Duodenal mucosa (tissue), 2 donors: ENCODE measurements around the gene PAFAH1B1.

Experiments
- H3K27ac ChIP-seq: one replicate; pipeline ENCODE4 v1.7.0; 2013; ENCODE audit warnings: low read depth, low read length
- H3K27me3 ChIP-seq, 2 donors: one replicate each; pipeline ENCODE4 v1.7.0; 2013; ENCODE audit warnings: low read length in 2 of 2, control low read depth in 1 of 2; ENCODE audit not compliant: insufficient read depth in 2 of 2, control insufficient read depth in 1 of 2
- H3K36me3 ChIP-seq, 2 donors: one replicate each; pipeline ENCODE4 v1.7.0; 2013; ENCODE audit warnings: low read length in 2 of 2, control low read depth in 1 of 2; ENCODE audit not compliant: insufficient read depth in 2 of 2, control insufficient read depth in 1 of 2
- H3K4me1 ChIP-seq, 2 donors: one replicate each; pipeline ENCODE4 v1.7.0; 2013; ENCODE audit warnings: low read length in 2 of 2, control low read depth in 1 of 2; ENCODE audit not compliant: insufficient read depth in 2 of 2, control insufficient read depth in 1 of 2
- H3K4me3 ChIP-seq, 2 donors: one replicate each; pipeline ENCODE4 v1.7.0; 2013; ENCODE audit warnings: low read length in 2 of 2, low read depth in 1 of 2
- H3K9ac ChIP-seq, 2 donors: one replicate each; pipeline ENCODE4 v1.7.0; 2013; ENCODE audit warnings: low read length in 2 of 2, low read depth in 1 of 2
- H3K9me3 ChIP-seq, 2 donors: one replicate each; pipeline ENCODE4 v1.7.0; 2013; ENCODE audit warnings: low read length in 2 of 2, control low read depth in 1 of 2; ENCODE audit not compliant: control insufficient read depth in 1 of 2

The PAFAH1B1 gene

DNA sequence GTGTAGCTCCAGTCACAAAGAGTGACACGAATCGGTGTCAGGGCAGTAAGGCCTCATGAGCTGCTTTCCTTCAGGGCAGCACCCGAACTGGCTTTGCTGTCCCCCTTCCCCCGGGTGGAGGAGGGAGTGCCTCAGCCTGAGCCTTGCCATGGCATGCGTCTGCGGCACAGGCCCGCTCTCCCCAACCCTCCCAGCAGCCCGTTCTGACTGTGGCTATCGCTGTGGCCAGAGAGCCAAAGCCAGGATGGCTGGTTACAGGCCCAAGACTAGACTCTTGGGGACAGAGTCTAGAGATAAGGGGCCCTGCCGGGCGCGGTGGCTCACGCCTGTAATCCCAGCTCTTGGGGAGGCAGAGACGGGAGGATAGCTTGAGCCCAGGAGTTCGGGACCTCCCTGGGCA lies 92.2 kb downstream of the PAFAH1B1 start:
- H3K4me1 ChIP-seq: peaks cover 3 to 9% of the 10 kb centered on the region in 2 donors

DNA sequence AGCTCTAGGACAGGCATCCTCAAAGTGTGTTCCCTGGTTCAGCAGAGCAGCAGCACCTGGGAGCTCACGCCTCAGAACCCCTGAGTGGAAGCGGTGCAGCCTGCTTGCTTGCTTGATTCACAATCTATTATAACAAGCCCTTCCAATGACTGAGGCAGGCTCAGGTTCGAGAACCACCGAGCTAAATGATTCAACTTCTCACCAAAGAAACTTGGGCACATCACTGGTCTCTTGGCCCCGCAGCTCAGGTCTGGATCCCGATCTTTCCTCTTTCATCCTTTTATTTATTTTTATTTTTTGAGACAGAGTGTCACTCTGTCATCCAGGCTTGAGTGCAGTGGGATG lies 93.6 kb downstream of the PAFAH1B1 start:
- Histone ChIP-seq H3K27ac (no peak overlapping the region), H3K9ac (no peak overlapping the region), H3K36me3 (peaks cover 4 to 48% of the 10 kb centered on the region in 2 donors), H3K27me3 (no peaks in the 10 kb centered on the region), H3K4me1 (peaks cover 3 to 9% of the 10 kb centered on the region in 2 donors), H3K9me3 (no peaks in the 10 kb centered on the region), H3K4me3 (no peak overlapping the region)

More for the DNA sequence above, 92.2 kb downstream of the PAFAH1B1 start:
- no peak overlapping the region for H3K4me3 ChIP-seq
- no peaks in the 10 kb centered on the region for H3K9me3 ChIP-seq
- no peak overlapping the region for H3K9ac ChIP-seq
- H3K27me3 ChIP-seq: no peaks in the 10 kb centered on the region
- no peak overlapping the region for H3K27ac ChIP-seq
- H3K36me3 ChIP-seq: peaks cover 9 to 52% of the 10 kb centered on the region in 2 donors

DNA sequence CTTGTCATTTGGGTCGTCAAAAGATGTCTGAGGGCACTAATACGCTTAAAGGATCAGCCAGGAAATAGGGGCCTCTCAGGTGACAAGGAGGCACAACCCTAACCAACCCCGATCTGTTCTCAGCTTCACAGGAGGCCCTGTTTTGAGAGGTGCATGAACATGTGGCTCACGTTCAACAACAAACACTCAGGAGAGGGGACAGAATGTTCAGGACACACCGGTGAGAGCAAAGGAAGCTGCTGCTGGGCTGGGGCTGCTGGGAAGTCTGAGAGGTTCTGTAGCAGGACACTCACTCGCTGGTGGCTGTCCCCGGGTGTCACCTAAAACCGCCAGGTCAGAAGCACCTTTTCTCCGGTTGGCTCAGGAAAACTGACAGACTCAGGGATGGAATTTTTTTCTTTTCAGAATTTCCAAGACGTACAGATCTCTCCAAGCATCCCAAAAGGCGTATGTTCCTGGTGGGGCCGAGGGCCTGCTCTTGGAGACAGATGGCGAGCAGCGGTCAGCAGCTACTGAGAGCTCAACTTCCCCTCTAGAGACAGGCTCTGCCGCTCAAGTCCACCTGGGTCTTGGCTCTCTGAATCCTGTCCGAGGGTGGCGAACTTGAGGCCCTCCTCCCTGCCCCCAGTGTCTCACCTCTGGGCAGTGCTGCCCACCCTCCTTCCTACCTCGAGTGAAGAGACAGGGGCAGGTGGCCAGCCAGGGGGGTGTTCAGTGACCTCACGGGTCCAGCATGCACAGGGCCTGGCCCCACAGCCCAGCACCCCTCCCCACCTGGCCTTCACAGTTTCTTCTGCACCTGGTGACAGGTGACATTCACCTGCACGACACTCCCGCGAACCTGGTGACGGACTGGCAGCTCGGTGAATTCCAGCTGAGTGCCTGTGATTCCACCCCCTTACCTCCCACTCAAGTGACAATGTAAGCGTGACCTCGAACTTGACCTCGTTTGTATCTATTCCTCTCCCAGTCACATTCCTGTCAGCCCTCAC lies 95.2 kb downstream of the PAFAH1B1 start:
- Histone ChIP-seq H3K9me3 (no peaks in the 10 kb centered on the region), H3K27ac (no peak overlapping the region), H3K4me3 (no peak overlapping the region), H3K36me3 (peaks cover 2 to 49% of the 10 kb centered on the region in 2 donors), H3K4me1 (peaks cover 3 to 9% of the 10 kb centered on the region in 2 donors), H3K27me3 (no peaks in the 10 kb centered on the region), H3K9ac (no peak overlapping the region)

DNA sequence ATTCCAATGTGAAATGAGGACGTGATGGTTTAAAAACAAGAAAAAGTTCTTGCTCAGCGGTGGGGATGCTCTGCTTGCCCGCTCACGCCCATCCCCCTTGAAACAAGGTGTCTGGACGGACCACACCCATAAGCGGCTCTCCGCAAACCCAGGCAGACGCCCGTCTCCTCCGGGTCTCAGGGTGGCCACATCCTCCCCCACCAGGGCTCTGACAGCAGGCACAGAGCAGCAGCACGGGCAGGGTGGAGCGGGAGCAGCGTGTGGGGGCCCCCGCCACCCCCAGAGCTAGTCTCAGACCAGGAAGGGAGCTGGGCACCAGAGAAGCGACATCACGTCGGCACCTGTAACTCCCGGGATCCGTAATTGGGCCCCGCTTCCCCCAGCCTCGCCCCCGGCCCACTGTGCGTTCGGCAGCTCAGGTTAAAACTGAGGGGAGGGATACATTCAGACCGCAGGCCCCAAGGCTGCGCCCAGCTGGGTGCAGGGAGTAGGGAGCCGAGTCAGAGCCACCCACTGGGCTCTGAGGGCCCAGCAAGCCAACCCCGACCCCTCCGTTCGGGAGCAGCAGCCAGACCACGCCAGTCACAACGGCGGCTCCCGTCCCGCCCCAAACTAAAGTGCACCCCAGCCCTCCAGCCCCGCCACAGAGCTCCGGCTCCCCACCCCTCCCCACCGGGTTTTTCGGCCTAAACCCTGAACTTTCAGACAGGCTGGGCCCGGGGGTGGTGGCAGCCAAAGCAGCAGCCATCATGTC lies 96.1 kb downstream of the PAFAH1B1 start:
- no peaks in the 10 kb centered on the region for H3K9me3 ChIP-seq
- no peak overlapping the region for H3K27ac ChIP-seq
- no peak overlapping the region for H3K9ac ChIP-seq
- no peaks in the 10 kb centered on the region for H3K27me3 ChIP-seq
- peaks cover 0 to 9% of the 10 kb centered on the region in 2 donors for H3K4me1 ChIP-seq
- peaks cover 9 to 48% of the 10 kb centered on the region in 2 donors for H3K36me3 ChIP-seq
- H3K4me3 ChIP-seq: no peak overlapping the region

DNA sequence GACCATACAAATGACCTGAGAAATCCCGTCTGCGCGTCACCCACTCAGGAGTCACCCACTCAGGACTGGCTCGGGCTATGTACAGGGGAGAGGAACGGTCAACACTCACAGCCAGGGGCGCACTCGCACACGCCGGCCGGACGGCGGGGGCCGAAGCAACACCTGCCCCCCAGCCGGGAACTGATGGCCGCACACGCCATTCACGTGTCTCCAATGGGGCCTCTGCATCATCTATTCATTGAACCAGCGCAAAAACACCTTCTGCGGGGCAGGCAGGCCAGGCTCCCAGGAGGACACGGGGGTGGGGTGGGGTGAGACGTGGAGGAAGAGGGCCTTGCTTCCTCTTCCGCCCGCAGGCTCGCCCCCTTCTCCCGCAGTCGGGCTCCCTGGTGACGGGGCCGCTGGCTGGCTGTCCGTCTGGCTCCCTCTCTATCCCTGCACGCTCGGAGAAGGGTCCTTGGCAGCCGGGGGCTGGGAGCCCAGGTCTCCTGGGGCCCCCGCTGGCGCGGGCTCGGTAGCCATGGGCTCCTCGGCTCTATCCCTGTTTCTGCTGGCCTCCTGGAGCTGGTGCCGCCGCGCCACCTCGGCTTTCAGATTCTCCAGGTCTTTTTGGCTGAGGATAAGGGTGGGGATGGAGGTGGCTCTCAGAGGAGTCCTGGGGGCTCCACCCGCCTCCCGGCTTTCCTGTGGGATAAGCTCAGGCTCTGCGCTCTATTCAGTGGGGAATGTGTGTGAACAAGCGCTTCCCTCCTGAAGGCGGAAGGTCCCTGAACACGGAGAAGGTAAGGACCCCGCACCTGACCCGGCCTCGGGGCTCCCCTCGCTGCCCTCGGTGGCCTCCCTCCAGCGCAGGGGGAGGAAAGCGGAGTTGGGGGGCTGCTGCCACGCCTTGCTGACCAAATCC lies 97.0 kb downstream of the PAFAH1B1 start:
- no peak overlapping the region for H3K27ac ChIP-seq
- no peak overlapping the region for H3K9ac ChIP-seq
- peaks cover 9 to 50% of the 10 kb centered on the region in 2 donors for H3K36me3 ChIP-seq
- no peaks in the 10 kb centered on the region for H3K9me3 ChIP-seq
- peaks cover 0 to 9% of the 10 kb centered on the region in 2 donors for H3K4me1 ChIP-seq
- no peak overlapping the region for H3K4me3 ChIP-seq
- no peaks in the 10 kb centered on the region for H3K27me3 ChIP-seq

DNA sequence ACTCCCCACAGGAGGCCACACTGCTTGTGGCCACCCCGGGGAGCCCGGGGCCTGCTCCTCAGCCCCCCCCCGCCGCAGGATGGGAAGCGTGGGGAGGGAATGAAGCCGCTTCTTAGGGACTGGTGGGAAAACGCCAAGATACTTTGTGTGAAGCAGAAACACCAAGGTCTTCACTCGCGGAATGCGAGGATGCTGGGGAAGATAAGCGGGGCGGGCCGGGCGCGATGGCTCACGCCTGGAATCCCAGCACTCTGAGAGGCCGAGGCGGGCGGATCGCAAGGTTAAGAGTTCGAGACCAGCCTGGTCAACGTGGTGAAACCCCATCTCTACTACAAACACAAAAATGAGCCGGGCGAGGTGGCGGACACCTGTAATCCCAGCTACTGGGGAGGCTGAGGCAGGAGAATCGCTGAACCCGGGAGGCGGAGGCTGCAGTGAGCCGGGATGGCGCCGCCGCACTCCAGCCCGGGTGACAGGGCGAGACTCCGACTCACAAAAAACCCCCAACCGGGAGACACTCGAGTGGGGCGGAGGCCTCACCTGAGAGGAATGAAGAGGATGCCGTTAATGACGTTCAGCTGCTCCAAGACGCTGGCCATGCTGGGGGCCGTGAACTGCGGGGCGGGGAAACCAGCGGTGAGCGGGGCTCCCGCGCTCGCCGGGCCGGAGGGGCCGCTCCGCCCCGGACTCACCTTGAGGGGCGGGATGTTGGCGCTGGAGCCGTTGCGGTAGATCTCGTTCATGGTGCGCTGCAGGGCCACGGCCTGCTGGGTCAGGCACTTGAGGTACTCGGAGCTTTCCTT lies 97.8 kb downstream of the PAFAH1B1 start:
- H3K9ac ChIP-seq: no peak overlapping the region
- peaks cover 0 to 9% of the 10 kb centered on the region in 2 donors for H3K4me1 ChIP-seq
- peaks cover 13 to 58% of the 10 kb centered on the region in 2 donors for H3K36me3 ChIP-seq
- H3K27ac ChIP-seq: no peak overlapping the region
- H3K27me3 ChIP-seq: no peaks in the 10 kb centered on the region
- no peaks in the 10 kb centered on the region for H3K9me3 ChIP-seq
- no peak overlapping the region for H3K4me3 ChIP-seq

DNA sequence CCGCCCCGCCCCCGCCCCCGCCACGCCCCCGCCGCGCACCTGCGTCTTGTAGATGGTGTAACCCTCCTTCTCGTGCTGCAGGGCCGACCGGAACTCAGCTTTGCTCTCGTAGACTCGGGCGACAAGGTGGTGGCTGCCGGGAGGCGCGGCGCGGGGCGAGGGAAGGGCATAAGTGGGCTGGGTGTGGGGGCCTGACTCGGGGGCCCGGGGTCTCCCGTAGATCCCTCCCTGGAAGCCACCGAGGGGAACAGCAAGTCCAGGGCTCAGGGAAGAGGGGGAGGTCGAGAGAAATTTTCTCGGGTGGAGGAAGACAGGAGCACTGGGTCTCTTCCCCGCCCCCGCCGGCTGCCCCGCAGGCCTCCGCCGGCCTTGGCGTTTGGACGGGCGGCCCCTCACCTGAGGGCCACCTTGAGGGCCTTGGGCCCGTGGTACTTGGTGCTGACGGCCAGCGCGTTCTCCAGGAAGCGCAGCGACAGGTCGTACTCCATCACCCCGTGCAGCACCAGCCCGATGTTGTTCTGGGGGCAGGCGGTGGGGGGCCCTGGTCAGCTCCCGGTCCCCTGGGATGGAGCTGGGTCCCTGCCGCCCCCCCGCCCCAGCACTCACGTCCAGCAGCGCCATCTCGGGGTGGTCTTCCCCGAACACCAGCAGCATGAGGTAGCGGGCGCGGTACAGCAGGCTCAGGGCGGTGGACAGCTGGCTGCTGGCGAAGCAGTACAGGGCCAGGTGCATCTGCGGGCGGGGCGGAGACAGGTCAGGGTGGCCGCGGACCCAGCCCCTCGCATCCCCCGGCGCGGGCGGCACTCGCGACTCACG lies 98.7 kb downstream of the PAFAH1B1 start:
- H3K36me3 ChIP-seq: peaks cover 19 to 67% of the 10 kb centered on the region in 2 donors
- no peak overlapping the region for H3K9ac ChIP-seq
- H3K4me1 ChIP-seq: no peaks in the 10 kb centered on the region
- no peaks in the 10 kb centered on the region for H3K9me3 ChIP-seq
- H3K4me3 ChIP-seq: no peak overlapping the region
- H3K27me3 ChIP-seq: no peaks in the 10 kb centered on the region
- no peak overlapping the region for H3K27ac ChIP-seq

DNA sequence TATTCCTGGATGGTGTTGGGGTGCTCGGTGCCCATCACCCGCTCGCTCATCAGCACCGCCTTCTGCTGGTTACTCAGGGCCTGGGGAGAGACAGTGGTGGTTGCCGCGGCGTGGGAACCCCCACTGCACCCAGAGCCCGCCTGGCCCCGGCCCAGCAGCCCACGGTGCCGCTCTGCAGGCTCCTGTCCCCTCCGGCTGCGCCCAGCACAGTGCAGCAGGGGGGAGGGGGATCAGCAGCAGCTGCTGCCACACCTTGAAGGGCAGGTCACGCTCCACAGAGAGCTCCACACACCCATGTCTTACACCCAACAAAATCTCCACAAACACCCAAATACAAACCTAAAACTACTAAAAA lies 99.3 kb downstream of the PAFAH1B1 start:
- Histone ChIP-seq H3K9me3 (no peaks in the 10 kb centered on the region), H3K27me3 (no peaks in the 10 kb centered on the region), H3K27ac (no peak overlapping the region), H3K4me3 (no peak overlapping the region), H3K4me1 (no peaks in the 10 kb centered on the region), H3K9ac (no peak overlapping the region), H3K36me3 (peaks cover 21 to 73% of the 10 kb centered on the region in 2 donors)
